Lung (tissue), 12 donors: ENCODE measurements around the gene LSR. TPM values are rescaled to one million over a fixed set of nuclear protein-coding genes. Genes with fewer than 3 reads are reported as not detected.

Source experiments
- ATAC-seq: fragments of 200-7000 bp; cut with Tn5 transposase; one replicate; pipeline ENCODE4 v1.9.1; 2020; ENCODE audit warnings: moderate number of reproducible peaks; ENCODE audit not compliant: insufficient read depth, low FRiP score
- DNase-seq, 3 donors: peaks; one replicate each; pipeline ENCODE4 v3.0.0-alpha.2; 2013 to 2017
- H3K27ac ChIP-seq, 2 donors: one replicate each; pipeline ENCODE4 v1.5.1; 2013; ENCODE audit warnings: mild to moderate bottlenecking in 2 of 2, moderate library complexity in 2 of 2, control low read depth in 1 of 2, inconsistent platforms in 1 of 2, low read depth in 1 of 2, low read length in 1 of 2
- H3K27me3 ChIP-seq, 3 donors: one replicate each; pipeline ENCODE4 v1.5.1; 2013; ENCODE audit warnings: low read length in 2 of 3; ENCODE audit not compliant: control insufficient read depth in 3 of 3, insufficient read depth in 3 of 3
- H3K36me3 ChIP-seq, 4 donors: one replicate each; pipeline ENCODE4 v1.5.1; 2013; ENCODE audit warnings: low read length in 4 of 4, mild to moderate bottlenecking in 1 of 4, moderate library complexity in 1 of 4; ENCODE audit not compliant: control insufficient read depth in 4 of 4, insufficient read depth in 4 of 4
- H3K4me1 ChIP-seq, 5 donors: one replicate each; pipeline ENCODE4 v1.5.1; 2013; ENCODE audit warnings: low read length in 5 of 5, mild to moderate bottlenecking in 2 of 5, moderate library complexity in 1 of 5; ENCODE audit not compliant: control insufficient read depth in 5 of 5, insufficient read depth in 5 of 5
- H3K4me3 ChIP-seq: one replicate; pipeline ENCODE4 v1.5.1; 2013; ENCODE audit warnings: mild to moderate bottlenecking, control low read depth, moderate library complexity
- H3K9ac ChIP-seq, 2 donors: one replicate each; pipeline ENCODE4 v1.5.1; 2013; ENCODE audit warnings: low read length in 2 of 2, control low read depth in 1 of 2; ENCODE audit not compliant: insufficient read depth in 1 of 2
- H3K9me3 ChIP-seq, 4 donors: one replicate each; pipeline ENCODE4 v1.5.1; 2013; ENCODE audit warnings: low read length in 3 of 4, mild to moderate bottlenecking in 1 of 4, moderate library complexity in 1 of 4; ENCODE audit not compliant: control insufficient read depth in 4 of 4, insufficient read depth in 3 of 4
- WGBS, 2 donors: extraction: QIAGEN DNeasy Blood & Tissue Kit; methylation state at CpG; one replicate each; pipeline ENCODE4 v1.1.7; 2013; 5-methylcytosine and 5-hydroxymethylcytosine counted together
- polyA plus RNA-seq, 2 donors: library from polyadenylated mRNA; stranded (reverse); fragments of 200-250 nt; gene quantifications; one replicate each; pipeline ENCODE4 v1.2.1, GENCODE V29; 2013
- total RNA-seq, 2 donors: library from RNA; depleted of rRNA in 1 of 2; stranded (reverse); fragments of >200 nt in 1 of 2; gene quantifications; one replicate each; pipeline ENCODE4 v1.2.1, GENCODE V29; 2014 to 2021
- TF ChIP-seq, protein P1 (sequence below): IDR thresholded peaks from 2 replicates; pipeline ENCODE4 v1.5.1; 2012; ENCODE audit warnings: mild to moderate bottlenecking; ENCODE audit errors: control extremely low read depth, extremely low read depth
- donor health status: control.
- donor health status: control.
- donor health status: Bipolar disorder and iron deficiency.
- donor health status: healthy.
- donor health status: DM: yes; HTN: yes; CAD: no.

The LSR gene
- total and polyA plus RNA-seq, 4 donors: 30.8 to 82.0 (median 68.7) TPM

- peaks cover 0 to 5% (median 0%) of the 10 kb centered on the region in 5 donors for H3K4me1 ChIP-seq
- H3K4me3 ChIP-seq: no peak overlapping the region
- peaks cover 0 to 2% (median 0%) of the 10 kb centered on the region in 4 donors for H3K9me3 ChIP-seq
- no peak overlapping the region for H3K27ac ChIP-seq
- ATAC-seq (no peak), DNase-seq (no peak)
- no peaks in the 10 kb centered on the region for H3K36me3 ChIP-seq
- 90 to 97% methylated on average over 1 of the region's 1 CpG for WGBS, 2 donors
- TF ChIP-seq, protein P1, sequence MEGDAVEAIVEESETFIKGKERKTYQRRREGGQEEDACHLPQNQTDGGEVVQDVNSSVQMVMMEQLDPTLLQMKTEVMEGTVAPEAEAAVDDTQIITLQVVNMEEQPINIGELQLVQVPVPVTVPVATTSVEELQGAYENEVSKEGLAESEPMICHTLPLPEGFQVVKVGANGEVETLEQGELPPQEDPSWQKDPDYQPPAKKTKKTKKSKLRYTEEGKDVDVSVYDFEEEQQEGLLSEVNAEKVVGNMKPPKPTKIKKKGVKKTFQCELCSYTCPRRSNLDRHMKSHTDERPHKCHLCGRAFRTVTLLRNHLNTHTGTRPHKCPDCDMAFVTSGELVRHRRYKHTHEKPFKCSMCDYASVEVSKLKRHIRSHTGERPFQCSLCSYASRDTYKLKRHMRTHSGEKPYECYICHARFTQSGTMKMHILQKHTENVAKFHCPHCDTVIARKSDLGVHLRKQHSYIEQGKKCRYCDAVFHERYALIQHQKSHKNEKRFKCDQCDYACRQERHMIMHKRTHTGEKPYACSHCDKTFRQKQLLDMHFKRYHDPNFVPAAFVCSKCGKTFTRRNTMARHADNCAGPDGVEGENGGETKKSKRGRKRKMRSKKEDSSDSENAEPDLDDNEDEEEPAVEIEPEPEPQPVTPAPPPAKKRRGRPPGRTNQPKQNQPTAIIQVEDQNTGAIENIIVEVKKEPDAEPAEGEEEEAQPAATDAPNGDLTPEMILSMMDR: no peak
- no peaks in the 10 kb centered on the region for H3K27me3 ChIP-seq
- H3K9ac ChIP-seq: no peak overlapping the region
These were observed 41.9 kb upstream of the LSR start for GRCh38 chr19:35206855-35207254.

- no peak overlapping the region for H3K4me3 ChIP-seq
- 84 to 85% methylated on average over 8 of the region's 8 CpGs for WGBS, 2 donors
- ATAC-seq: no peak
- H3K27ac ChIP-seq: no peak overlapping the region
- peaks cover 0 to 5% (median 0%) of the 10 kb centered on the region in 5 donors for H3K4me1 ChIP-seq
- no peaks in the 10 kb centered on the region for H3K36me3 ChIP-seq
- H3K27me3 ChIP-seq: no peaks in the 10 kb centered on the region
- DNase-seq: no peak
- H3K9me3 ChIP-seq: peaks cover 0 to 2% (median 0%) of the 10 kb centered on the region in 4 donors
- TF ChIP-seq, protein P1: no peak
- no peak overlapping the region for H3K9ac ChIP-seq
These were observed 41.4 kb upstream of the LSR start for GRCh38 chr19:35207391-35207871.

DNA sequence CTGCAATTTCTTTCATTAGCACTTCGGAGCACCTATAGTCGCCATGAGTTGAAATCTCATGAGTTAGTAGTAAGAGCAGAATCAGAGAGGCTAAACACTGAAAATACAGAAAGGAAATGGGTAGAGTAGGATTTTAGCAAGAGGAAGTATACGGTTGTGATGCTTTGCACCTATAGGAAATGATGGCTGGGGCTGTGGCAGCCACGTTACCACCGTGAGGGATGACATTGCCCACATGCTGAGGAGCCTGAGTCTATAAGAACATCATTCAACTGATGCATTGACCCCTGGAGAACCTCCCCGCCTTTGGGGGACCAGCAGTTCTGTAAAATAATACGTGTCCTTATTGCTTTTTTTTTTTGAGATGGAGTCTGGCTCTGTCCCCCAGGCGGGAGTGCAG, 40.7 kb upstream of the LSR start:
- DNase-seq: no peak
- Histone ChIP-seq H3K9me3 (peaks cover 0 to 2% (median 0%) of the 10 kb centered on the region in 4 donors), H3K36me3 (no peaks in the 10 kb centered on the region), H3K27ac (no peak overlapping the region), H3K9ac (no peak overlapping the region), H3K4me1 (peaks cover 0 to 5% (median under 1%) of the 10 kb centered on the region in 5 donors), H3K4me3 (no peak overlapping the region), H3K27me3 (no peaks in the 10 kb centered on the region)
- TF ChIP-seq, protein P1: no peak
- 89 to 90% methylated on average over 8 of the region's 8 CpGs for WGBS, 2 donors
- ATAC-seq: no peak

- DNase-seq: no peak
- ATAC-seq: no peak
- Histone ChIP-seq H3K9me3 (peaks cover 0 to 2% (median 0%) of the 10 kb centered on the region in 4 donors), H3K4me3 (no peak overlapping the region), H3K4me1 (peaks cover 0 to 12% (median 3%) of the 10 kb centered on the region in 5 donors), H3K9ac (no peak overlapping the region), H3K27me3 (no peaks in the 10 kb centered on the region), H3K36me3 (no peaks in the 10 kb centered on the region), H3K27ac (no peak overlapping the region)
- TF ChIP-seq, protein P1: no peak
- WGBS, 2 donors: 89 to 90% methylated on average over 4 of the region's 4 CpGs
These were observed 39.2 kb upstream of the LSR start for GRCh38 chr19:35209646-35210045.
